ENCODE data around the gene LRRC36. TPM values are rescaled to one million over a fixed set of nuclear protein-coding genes. Genes with fewer than 3 reads are reported as not detected.
"Not testable (repeated sequence)": the region's sequence is repeated elsewhere in the genome, so short reads cannot be mapped to it uniquely, and the experiment has no call there.

LRRC36 gene
- total and polyA plus RNA-seq, 8 donors: 1.3 to 16.4 (median 2.4) TPM

DNA sequence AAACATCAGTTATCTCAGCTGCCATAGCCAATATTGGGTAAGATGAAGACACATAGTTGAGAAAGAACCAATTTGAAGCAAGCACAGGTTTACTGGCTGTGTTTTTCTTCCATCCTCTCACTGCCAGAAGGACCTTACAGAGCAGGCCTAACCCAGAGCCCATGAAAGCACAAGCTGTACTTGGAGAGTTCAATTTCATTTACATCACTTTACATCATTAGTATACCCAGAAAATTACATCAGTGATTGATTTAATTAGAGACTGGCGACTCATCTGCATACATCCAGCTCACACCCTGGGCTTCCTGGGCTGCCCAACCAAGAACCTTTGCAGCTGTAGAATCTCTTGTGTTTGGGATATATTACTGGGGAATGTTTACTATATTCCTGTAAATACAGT is 23.7 kb downstream of the LRRC36 start:
- Histone ChIP-seq H3K27ac (no peak overlapping the region), H3K4me3 (no peak overlapping the region), H3K9me3 (no peaks in the 10 kb centered on the region), H3K27me3 (no peaks in the 10 kb centered on the region), H3K4me1 (no peaks in the 10 kb centered on the region), H3K36me3 (no peaks in the 10 kb centered on the region)
- TF ChIP-seq, protein P1, sequence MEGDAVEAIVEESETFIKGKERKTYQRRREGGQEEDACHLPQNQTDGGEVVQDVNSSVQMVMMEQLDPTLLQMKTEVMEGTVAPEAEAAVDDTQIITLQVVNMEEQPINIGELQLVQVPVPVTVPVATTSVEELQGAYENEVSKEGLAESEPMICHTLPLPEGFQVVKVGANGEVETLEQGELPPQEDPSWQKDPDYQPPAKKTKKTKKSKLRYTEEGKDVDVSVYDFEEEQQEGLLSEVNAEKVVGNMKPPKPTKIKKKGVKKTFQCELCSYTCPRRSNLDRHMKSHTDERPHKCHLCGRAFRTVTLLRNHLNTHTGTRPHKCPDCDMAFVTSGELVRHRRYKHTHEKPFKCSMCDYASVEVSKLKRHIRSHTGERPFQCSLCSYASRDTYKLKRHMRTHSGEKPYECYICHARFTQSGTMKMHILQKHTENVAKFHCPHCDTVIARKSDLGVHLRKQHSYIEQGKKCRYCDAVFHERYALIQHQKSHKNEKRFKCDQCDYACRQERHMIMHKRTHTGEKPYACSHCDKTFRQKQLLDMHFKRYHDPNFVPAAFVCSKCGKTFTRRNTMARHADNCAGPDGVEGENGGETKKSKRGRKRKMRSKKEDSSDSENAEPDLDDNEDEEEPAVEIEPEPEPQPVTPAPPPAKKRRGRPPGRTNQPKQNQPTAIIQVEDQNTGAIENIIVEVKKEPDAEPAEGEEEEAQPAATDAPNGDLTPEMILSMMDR (IDR thresholded peaks at IDR 0.05): no peak
- no peak for DNase-seq
- FAIRE-seq: no peak
- intact Hi-C loops (cut with DNase I): no loop called here
- WGBS, 2 donors: 87 to 100% methylated on average over 1 of the region's 1 CpG
- no peak for ATAC-seq

DNA sequence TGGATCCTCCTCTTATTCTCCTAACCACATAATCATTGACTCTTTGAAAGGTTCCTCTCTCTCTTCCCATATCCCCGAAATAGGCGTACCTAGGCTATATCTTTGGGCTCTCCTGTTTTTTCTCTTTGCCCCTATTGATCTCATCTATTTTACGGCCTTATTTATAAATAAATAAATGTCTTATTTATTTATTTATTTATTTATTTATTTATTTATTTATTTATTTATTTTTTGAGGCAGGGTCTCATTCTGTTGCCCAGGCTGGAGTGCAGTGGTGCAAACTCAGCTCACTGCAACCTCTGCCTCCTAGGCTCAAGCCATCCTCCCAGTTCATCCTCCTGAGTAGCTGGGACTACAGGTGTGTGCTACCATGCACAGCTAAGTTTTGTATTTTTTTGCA is 25.8 kb downstream of the LRRC36 start:
- FAIRE-seq; H3K4me1 ChIP-seq; intact Hi-C loops (cut with DNase I); ATAC-seq; H3K36me3 ChIP-seq; H3K4me3 ChIP-seq; H3K27ac ChIP-seq; DNase-seq; H3K9me3 ChIP-seq; H3K27me3 ChIP-seq: not testable (repeated sequence)
- 94 to 99% methylated on average over 3 of the region's 3 CpGs for WGBS, 2 donors

DNA sequence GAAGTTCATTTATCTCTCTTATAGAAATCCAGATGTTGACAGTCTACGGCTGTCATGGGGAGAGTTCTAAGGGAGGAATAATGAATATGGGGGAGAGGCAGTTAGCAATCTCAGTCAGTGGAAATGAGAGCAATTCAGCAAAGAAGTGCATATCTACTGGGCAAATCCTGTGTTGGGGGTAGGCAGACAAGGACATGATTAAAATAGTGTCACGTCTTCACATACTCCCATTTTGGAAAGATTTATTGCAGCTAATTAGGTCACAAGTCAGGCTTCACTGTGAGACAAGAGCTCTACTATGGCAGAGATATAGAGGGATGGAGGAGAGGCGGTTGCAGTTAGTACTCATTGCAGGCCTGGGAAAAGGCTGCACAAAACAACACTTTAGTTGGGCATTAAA is 29.8 kb downstream of the LRRC36 start:
- H3K4me1 ChIP-seq: no peaks in the 10 kb centered on the region
- no peaks in the 10 kb centered on the region for H3K27me3 ChIP-seq
- TF ChIP-seq, protein P1 (IDR thresholded peaks at IDR 0.05): no peak
- ATAC-seq: no peak
- no peaks in the 10 kb centered on the region for H3K9me3 ChIP-seq
- no peak overlapping the region for H3K27ac ChIP-seq
- H3K4me3 ChIP-seq: no peak overlapping the region
- intact Hi-C loops (cut with DNase I): no loop called here
- no peak for FAIRE-seq
- no peak for DNase-seq
- 71 to 74% methylated on average over 3 of the region's 3 CpGs for WGBS, 2 donors
- no peaks in the 10 kb centered on the region for H3K36me3 ChIP-seq

DNA sequence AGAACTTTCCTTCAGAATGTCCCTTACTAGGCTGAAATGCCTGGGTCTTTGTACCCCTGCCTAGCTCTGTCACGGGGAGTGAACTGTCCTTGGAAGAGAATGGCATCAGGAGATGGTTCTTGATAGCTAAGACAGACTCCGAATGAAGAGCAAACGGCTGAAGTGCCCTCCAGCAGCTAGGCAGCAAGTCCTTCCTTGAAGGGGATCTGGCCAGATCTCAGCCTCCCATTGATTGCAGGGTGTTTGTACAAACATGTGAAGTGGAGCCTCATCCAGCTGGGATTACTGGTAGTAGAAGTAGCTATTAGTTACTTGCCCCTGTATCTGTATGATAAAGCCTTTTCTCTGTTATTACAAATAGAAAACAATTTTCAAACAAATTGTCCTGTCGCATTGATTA is 30.9 kb downstream of the LRRC36 start:
- Histone ChIP-seq H3K9me3 (no peaks in the 10 kb centered on the region), H3K36me3 (no peaks in the 10 kb centered on the region), H3K4me3 (no peak overlapping the region), H3K27ac (no peak overlapping the region), H3K27me3 (no peaks in the 10 kb centered on the region), H3K4me1 (peaks cover 0 to 3% (median 0%) of the 10 kb centered on the region in 3 donors)
- 50 to 75% methylated on average over 4 of the region's 4 CpGs for WGBS, 2 donors
- ATAC-seq (no peak), DNase-seq (no peak), FAIRE-seq (no peak)
- TF ChIP-seq, protein P1 (IDR thresholded peaks at IDR 0.05): no peak
- intact Hi-C loops (cut with DNase I): no loop called here

DNA sequence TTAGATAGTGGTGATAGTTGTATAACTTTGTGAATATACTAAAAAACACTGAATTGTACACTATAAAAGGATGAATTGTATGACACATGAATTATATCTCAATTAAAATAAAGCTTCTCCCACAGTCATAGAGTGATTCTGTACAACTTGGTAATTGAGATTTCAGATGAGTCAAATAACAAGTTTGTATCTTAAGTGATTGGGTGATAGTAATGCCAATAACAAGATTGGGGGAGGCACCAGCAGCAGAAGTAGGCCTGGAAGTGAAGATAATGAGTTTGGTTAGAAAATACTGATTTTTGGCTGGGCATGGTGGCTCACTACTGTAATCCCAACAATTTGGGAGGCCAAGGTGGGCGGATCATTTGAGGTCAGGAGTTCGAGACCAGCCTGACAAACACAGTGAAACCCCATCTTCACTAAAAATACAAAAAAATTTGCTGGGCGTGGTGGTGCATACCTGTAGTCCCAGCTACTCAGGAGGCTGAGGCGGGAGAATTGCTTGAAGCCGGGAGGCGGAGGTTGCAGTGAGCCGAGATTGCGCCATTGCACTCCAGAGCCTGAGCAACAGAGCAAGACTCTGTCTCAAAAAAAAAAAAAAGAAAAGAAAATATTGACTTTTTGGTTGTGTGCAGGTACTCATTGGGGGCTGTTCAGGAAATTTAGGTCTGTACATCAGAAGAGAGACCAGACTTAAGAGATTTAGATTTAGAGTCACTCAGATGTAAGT is 33.1 kb downstream of the LRRC36 start:
- 92 to 94% methylated on average over 8 of the region's 8 CpGs for WGBS, 2 donors
- not testable (repeated sequence) for ATAC-seq

DNA sequence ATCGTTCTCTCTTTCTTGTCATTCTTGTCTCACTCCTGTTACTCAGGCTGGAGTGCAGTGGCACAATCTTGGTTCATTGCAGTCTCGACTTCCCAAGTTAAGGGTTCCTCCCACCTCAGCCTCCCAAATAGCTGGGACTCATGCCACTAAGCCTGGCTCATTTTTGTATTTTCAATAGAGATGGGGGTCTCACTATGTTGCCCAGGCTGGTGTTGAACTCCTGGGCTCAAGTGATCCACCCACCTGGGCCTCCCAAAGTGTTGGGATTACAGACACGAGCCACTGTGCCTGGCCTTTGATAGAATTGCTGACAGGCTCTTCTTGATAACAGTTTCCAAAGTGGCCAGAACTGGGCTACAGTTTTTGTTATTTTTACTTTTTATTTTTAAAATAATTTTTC is 34.4 kb downstream of the LRRC36 start:
- ATAC-seq (no peak), DNase-seq (no peak), FAIRE-seq (no peak)
- no peak overlapping the region for H3K4me3 ChIP-seq
- intact Hi-C loops (cut with DNase I): loop anchor here in 1 of 3 donors (5.0 kb wide), 1 partner anchor 41 kb away; no protein-coding TSS in a partner anchor
- no peak overlapping the region for H3K27ac ChIP-seq
- TF ChIP-seq, protein P1 (IDR thresholded peaks at IDR 0.05): no peak
- H3K27me3 ChIP-seq: no peaks in the 10 kb centered on the region
- no peaks in the 10 kb centered on the region for H3K9me3 ChIP-seq
- WGBS, 2 donors: 66 to 72% methylated on average over 3 of the region's 3 CpGs
- H3K4me1 ChIP-seq: peaks cover 6 to 31% (median 24%) of the 10 kb centered on the region in 3 donors
- H3K36me3 ChIP-seq: no peaks in the 10 kb centered on the region

More for the DNA sequence above, 33.1 kb downstream of the LRRC36 start:
- H3K27ac ChIP-seq, H3K9me3 ChIP-seq, H3K4me3 ChIP-seq, H3K27me3 ChIP-seq, DNase-seq, FAIRE-seq, H3K36me3 ChIP-seq: not testable (repeated sequence)
- intact Hi-C loops (cut with DNase I): loop anchor here in 1 of 3 donors (5.0 kb wide), 1 partner anchor 43 kb away; no protein-coding TSS in a partner anchor
- H3K4me1 ChIP-seq: peaks cover 6 to 21% (median 16%) of the 10 kb centered on the region in 3 donors

Data from pancreas (tissue), 10 donors.